Measurements from ENCODE around the gene CTNND1. TPM values are rescaled to one million over a fixed set of nuclear protein-coding genes. Genes with fewer than 3 reads are reported as not detected.
"Not testable (repeated sequence)": the region's sequence is repeated elsewhere in the genome, so short reads cannot be mapped to it uniquely, and the experiment has no call there.

The CTNND1 gene, protein sequence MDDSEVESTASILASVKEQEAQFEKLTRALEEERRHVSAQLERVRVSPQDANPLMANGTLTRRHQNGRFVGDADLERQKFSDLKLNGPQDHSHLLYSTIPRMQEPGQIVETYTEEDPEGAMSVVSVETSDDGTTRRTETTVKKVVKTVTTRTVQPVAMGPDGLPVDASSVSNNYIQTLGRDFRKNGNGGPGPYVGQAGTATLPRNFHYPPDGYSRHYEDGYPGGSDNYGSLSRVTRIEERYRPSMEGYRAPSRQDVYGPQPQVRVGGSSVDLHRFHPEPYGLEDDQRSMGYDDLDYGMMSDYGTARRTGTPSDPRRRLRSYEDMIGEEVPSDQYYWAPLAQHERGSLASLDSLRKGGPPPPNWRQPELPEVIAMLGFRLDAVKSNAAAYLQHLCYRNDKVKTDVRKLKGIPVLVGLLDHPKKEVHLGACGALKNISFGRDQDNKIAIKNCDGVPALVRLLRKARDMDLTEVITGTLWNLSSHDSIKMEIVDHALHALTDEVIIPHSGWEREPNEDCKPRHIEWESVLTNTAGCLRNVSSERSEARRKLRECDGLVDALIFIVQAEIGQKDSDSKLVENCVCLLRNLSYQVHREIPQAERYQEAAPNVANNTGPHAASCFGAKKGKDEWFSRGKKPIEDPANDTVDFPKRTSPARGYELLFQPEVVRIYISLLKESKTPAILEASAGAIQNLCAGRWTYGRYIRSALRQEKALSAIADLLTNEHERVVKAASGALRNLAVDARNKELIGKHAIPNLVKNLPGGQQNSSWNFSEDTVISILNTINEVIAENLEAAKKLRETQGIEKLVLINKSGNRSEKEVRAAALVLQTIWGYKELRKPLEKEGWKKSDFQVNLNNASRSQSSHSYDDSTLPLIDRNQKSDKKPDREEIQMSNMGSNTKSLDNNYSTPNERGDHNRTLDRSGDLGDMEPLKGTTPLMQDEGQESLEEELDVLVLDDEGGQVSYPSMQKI
- total RNA-seq = 100 to 1,000 TPM; 375 to 416 TPM

- TF ChIP-seq, protein P1, sequence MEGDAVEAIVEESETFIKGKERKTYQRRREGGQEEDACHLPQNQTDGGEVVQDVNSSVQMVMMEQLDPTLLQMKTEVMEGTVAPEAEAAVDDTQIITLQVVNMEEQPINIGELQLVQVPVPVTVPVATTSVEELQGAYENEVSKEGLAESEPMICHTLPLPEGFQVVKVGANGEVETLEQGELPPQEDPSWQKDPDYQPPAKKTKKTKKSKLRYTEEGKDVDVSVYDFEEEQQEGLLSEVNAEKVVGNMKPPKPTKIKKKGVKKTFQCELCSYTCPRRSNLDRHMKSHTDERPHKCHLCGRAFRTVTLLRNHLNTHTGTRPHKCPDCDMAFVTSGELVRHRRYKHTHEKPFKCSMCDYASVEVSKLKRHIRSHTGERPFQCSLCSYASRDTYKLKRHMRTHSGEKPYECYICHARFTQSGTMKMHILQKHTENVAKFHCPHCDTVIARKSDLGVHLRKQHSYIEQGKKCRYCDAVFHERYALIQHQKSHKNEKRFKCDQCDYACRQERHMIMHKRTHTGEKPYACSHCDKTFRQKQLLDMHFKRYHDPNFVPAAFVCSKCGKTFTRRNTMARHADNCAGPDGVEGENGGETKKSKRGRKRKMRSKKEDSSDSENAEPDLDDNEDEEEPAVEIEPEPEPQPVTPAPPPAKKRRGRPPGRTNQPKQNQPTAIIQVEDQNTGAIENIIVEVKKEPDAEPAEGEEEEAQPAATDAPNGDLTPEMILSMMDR (IDR thresholded peaks at IDR 0.05) = no peak
- peak within 1 kb of the TSS; percentile 82 to 86 for H3K9ac ChIP-seq (ENCODE audit: low read depth in 2 of 2, low read length in 2 of 2)
- no peaks in the 10 kb centered on the region for H3K27me3 ChIP-seq
- peak within 1 kb of the TSS; percentile 89 for H3K27ac ChIP-seq
- H3K4me3 ChIP-seq = peak within 1 kb of the TSS; percentile 46
- no peaks in the 10 kb centered on the region for H3K9me3 ChIP-seq
- intact Hi-C loops (cut with DNase I) = loop anchor here (5.0 kb wide), 1 partner anchor 36 kb away; no protein-coding TSS in a partner anchor
- H3K4me1 ChIP-seq = peaks cover 8% of the 10 kb centered on the region
- H3K36me3 ChIP-seq = no peaks in the 10 kb centered on the region
- peak; percentile 92 for DNase-seq
Measured at GRCh38 chr11:57761301-57762234, at the start of gene CTNND1. Gene CTNND1, plus strand, starts transcription at chr11:57761802. Its CDS starts 29,677 bp downstream, at chr11:57791479.

DNA sequence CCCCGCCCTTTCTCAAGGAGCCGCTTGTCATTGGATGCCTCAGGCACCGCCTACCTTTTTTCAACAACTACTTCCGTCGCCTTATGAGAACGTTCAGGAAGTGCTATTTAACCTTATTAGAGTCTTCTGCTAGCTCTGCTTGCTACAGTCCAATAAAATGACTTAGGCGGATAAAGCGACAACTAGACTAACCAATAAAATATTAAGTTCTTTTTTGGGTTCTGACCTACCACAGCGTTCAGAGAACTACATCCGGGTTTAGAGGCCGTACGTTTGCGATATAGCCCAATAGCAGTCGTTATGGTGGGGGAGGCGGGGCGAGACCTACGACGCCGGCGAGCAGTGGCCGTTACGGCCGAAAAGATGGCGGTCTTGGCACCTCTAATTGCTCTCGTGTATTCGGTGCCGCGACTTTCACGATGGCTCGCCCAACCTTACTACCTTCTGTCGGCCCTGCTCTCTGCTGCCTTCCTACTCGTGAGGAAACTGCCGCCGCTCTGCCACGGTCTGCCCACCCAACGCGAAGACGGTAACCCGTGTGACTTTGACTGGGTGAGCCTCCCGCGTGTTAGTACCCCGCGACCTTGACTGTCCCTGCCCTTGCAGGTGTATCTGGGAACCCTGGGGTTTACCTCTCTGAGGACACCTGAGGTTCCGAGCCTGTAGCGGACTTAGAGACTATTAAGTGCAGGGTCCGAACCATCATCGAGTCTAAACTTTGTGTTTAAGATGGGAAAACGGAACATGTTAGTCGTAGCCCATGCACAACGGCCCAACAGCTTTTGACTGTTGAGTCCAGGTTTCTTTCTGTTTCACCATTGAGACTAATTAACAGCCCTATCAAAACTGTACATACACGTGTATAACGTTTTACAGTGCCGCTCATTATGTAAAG, 49.1 kb upstream of the CTNND1 start, which contains the start of gene TMX2:
TSS of gene TMX2 (plus strand) at position 338 of the 895 bp plus-strand sequence. CDS start at position 364, 26 bp downstream.
- Histone ChIP-seq H3K9ac (ENCODE audit: low read depth in 2 of 2, low read length in 2 of 2) (peak within 1 kb of the TSS; percentile 94 to 100), H3K4me3 (peak within 1 kb of the TSS; percentile 64), H3K9me3 (no peaks in the 10 kb centered on the region), H3K27ac (peak within 1 kb of the TSS; percentile 92), H3K27me3 (no peaks in the 10 kb centered on the region), H3K36me3 (no peaks in the 10 kb centered on the region), H3K4me1 (peaks cover 24% of the 10 kb centered on the region)
- intact Hi-C loops (cut with DNase I) = loop anchor here (5.0 kb wide), 1 partner anchor 40 kb away; no protein-coding TSS in a partner anchor
- peak; percentile 94 for DNase-seq
- TF ChIP-seq, protein P1 (IDR thresholded peaks at IDR 0.05) = no peak

DNA sequence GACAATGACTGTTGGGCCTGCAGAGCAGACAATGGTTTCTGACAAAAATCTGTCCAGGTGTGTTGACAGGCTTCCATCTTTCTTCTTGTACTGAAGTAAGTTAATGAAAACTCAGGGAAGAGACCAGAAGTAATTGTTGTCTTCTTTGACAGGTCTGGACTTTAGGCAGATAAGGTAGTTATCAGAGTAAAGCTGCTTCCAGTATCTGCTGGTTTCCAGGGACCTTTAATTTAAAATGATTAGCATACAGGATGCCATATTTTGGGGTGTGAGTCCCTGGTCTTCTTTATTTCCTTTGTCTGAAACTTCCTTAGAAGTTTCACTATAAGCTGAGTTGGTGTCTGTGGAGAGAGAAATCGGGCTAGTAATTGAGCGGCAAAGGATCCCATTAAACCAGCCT, 47.8 kb upstream of the CTNND1 start:
- H3K9ac ChIP-seq (ENCODE audit: low read depth in 2 of 2, low read length in 2 of 2) = peak overlapping the region in 1 of 2 donors; percentile 100
- no peaks in the 10 kb centered on the region for H3K9me3 ChIP-seq
- intact Hi-C loops (cut with DNase I) = loop anchor here (5.0 kb wide), 1 partner anchor 42 kb away; no protein-coding TSS in a partner anchor
- H3K4me3 ChIP-seq = peak overlapping the region; percentile 64
- no peaks in the 10 kb centered on the region for H3K27me3 ChIP-seq
- peaks cover 24% of the 10 kb centered on the region for H3K4me1 ChIP-seq
- no peaks in the 10 kb centered on the region for H3K36me3 ChIP-seq
- H3K27ac ChIP-seq = no peak overlapping the region
- DNase-seq = no peak
- TF ChIP-seq, protein P1 (IDR thresholded peaks at IDR 0.05) = no peak

DNA sequence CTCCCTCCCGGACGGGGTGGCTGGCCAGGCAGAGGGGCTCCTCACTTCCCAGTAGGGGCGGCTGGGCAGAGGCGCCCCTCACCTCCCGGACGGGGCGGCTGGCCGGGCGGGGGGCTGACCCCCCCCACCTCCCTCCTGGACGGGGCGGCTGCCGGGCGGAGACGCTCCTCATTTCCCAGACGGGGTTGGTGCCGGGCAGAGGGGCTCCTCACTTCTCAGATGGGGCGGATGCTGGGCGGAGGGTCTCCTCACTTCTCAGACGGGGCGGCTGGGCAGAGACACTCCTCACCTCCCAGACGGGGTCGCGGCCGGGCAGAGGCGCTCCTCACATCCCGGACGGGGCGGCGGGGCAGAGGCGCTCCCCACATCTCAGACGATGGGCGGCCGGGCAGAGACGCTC, 44.9 kb upstream of the CTNND1 start:
- H3K4me3 ChIP-seq; DNase-seq; H3K9me3 ChIP-seq; H3K9ac ChIP-seq (ENCODE audit: low read depth in 2 of 2, low read length in 2 of 2); H3K27me3 ChIP-seq; intact Hi-C loops (cut with DNase I); H3K27ac ChIP-seq; H3K36me3 ChIP-seq: not testable (repeated sequence)
- H3K4me1 ChIP-seq = peaks cover 20% of the 10 kb centered on the region

Measured in colonic mucosa (tissue), 4 donors.